Immature natural killer cell (primary cell): ENCODE data around the gene TMEM233. TPM values are rescaled to one million over a fixed set of nuclear protein-coding genes. Genes with fewer than 3 reads are reported as not detected.

Experiments used
- DNase-seq, 3 donors: peaks; one replicate each; pipeline ENCODE4 v3.0.0; 2022; ENCODE audit warnings: mixed read lengths in 1 of 3
- H3K27ac Mint-ChIP-seq, 6 donors: one replicate each; pipeline ENCODE4 v1.8.0; 2020; ENCODE audit warnings: mixed read lengths in 6 of 6, mild to moderate bottlenecking in 5 of 6, inconsistent platforms in 4 of 6, moderate library complexity in 3 of 6
- H3K27me3 Mint-ChIP-seq, 3 donors: one replicate each; pipeline ENCODE4 v1.8.0; 2020 to 2021; ENCODE audit warnings: low read depth in 3 of 3, mild to moderate bottlenecking in 3 of 3, mixed read lengths in 3 of 3, moderate library complexity in 3 of 3, inconsistent platforms in 1 of 3
- H3K36me3 Mint-ChIP-seq, 3 donors: one replicate each; pipeline ENCODE4 v1.8.0; 2020; ENCODE audit warnings: mixed read lengths in 3 of 3, inconsistent platforms in 2 of 3, mild to moderate bottlenecking in 2 of 3
- H3K4me1 Mint-ChIP-seq, 2 donors: one replicate each; pipeline ENCODE4 v1.8.0; 2020; ENCODE audit warnings: inconsistent platforms in 2 of 2, mild to moderate bottlenecking in 2 of 2, mixed read lengths in 2 of 2, moderate library complexity in 1 of 2
- H3K4me3 Mint-ChIP-seq, 5 donors: one replicate each; pipeline ENCODE4 v1.8.0; 2020; ENCODE audit warnings: mild to moderate bottlenecking in 5 of 5, mixed read lengths in 5 of 5, inconsistent platforms in 3 of 5, moderate library complexity in 3 of 5
- H3K9me3 Mint-ChIP-seq, 6 donors: one replicate each; pipeline ENCODE4 v1.8.0; 2020; ENCODE audit warnings: mild to moderate bottlenecking in 6 of 6, mixed read lengths in 6 of 6, inconsistent platforms in 4 of 6, moderate library complexity in 3 of 6
- polyA plus RNA-seq, 3 donors: library from polyadenylated mRNA; unstranded; fragments of 300-500 nt; fragmentation: Illumina TruSeq; gene quantifications; one replicate each; pipeline ENCODE4 v1.2.3, GENCODE V29; 2021

TMEM233 gene
- polyA plus RNA-seq, 3 donors from 2014 or later, result not detected

- peak overlapping the region; percentile 47 to 71 (median 62) for H3K4me3 Mint-ChIP-seq
- H3K27ac Mint-ChIP-seq, result peak overlapping the region; percentile 50 to 90 (median 74)
- peaks cover 8 to 28% (median 11%) of the 10 kb centered on the region in 3 donors for H3K36me3 Mint-ChIP-seq
- no peak for DNase-seq
- H3K27me3 Mint-ChIP-seq, result peaks cover 0 to 6% (median 5%) of the 10 kb centered on the region in 3 donors
- H3K4me1 Mint-ChIP-seq, result peaks cover 52 to 83% of the 10 kb centered on the region in 2 donors
- H3K9me3 Mint-ChIP-seq, result no peaks in the 10 kb centered on the region
Measured at GRCh38 chr12:119669744-119670472, 76.3 kb downstream of the TMEM233 start.

DNA sequence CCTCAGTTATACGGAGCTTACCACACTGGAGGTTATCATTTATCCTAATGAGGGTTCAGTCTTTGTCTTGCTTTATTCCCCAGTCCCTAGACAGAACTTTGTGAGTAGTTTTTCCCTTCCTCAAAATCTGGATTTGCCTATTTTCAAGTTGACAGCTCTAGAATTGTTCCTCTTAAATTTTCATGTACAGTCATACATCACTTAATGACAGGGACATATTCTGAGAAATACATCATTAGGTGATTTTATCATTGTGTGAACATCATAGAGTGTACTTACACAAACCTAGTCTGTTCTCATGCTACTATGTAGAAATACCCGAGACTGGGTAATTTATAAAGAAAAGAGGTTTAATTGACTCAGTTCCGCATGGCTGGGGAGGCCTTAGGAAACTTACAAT lies 77.5 kb downstream of the TMEM233 start:
- Mint-ChIP-seq H3K27ac (peak overlapping the region; percentile 32 to 77 (median 69)), H3K4me1 (peaks cover 51 to 73% of the 10 kb centered on the region in 2 donors), H3K9me3 (no peaks in the 10 kb centered on the region), H3K36me3 (peaks cover 8 to 39% (median 18%) of the 10 kb centered on the region in 3 donors), H3K27me3 (peaks cover 0 to 6% (median 5%) of the 10 kb centered on the region in 3 donors), H3K4me3 (peak overlapping the region in 1 of 5 donors; percentile 26)
- no peak for DNase-seq

- H3K36me3 Mint-ChIP-seq, result peaks cover 13 to 49% (median 24%) of the 10 kb centered on the region in 3 donors
- peak overlapping the region in 3 of 6 donors; percentile 10 to 39 (median 29) for H3K27ac Mint-ChIP-seq
- no peak for DNase-seq
- H3K4me3 Mint-ChIP-seq, result no peak overlapping the region
- peaks cover 40 to 62% of the 10 kb centered on the region in 2 donors for H3K4me1 Mint-ChIP-seq
- no peaks in the 10 kb centered on the region for H3K9me3 Mint-ChIP-seq
- H3K27me3 Mint-ChIP-seq, result peaks cover 0 to 6% (median 5%) of the 10 kb centered on the region in 3 donors
Measured at GRCh38 chr12:119672194-119672593, 78.6 kb downstream of the TMEM233 start.

- no peak for DNase-seq
- H3K27ac Mint-ChIP-seq, result peak overlapping the region in 5 of 6 donors; percentile 20 to 74 (median 52)
- H3K9me3 Mint-ChIP-seq, result no peaks in the 10 kb centered on the region
- H3K4me3 Mint-ChIP-seq, result no peak overlapping the region
- H3K36me3 Mint-ChIP-seq, result peaks cover 16 to 58% (median 31%) of the 10 kb centered on the region in 3 donors
- peaks cover 28 to 51% of the 10 kb centered on the region in 2 donors for H3K4me1 Mint-ChIP-seq
- H3K27me3 Mint-ChIP-seq, result no peaks in the 10 kb centered on the region
Measured at GRCh38 chr12:119673634-119674033, 80.1 kb downstream of the TMEM233 start.

DNA sequence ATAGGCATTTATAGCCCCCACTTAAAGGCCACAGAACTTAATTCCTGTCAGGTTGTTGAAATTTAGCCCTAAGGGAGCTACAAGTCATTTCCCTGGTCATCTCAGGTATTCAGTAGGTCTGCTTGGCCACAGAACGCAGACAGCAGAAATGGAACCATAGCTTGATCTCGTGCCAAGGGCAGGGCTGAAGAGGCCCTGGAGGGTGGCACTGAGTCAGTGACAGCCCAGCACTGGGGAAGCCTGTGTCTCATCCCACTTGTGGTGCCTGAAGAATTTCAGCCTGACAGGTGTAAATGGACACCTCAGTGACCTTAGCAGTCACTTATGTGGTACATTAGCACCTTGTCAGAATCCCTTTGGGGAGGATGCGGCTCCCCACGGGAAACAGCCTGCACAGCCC lies 81.0 kb downstream of the TMEM233 start:
- H3K4me1 Mint-ChIP-seq, result peaks cover 24 to 48% of the 10 kb centered on the region in 2 donors
- no peak overlapping the region for H3K4me3 Mint-ChIP-seq
- no peaks in the 10 kb centered on the region for H3K9me3 Mint-ChIP-seq
- no peaks in the 10 kb centered on the region for H3K27me3 Mint-ChIP-seq
- peaks cover 20 to 67% (median 35%) of the 10 kb centered on the region in 3 donors for H3K36me3 Mint-ChIP-seq
- no peak for DNase-seq
- no peak overlapping the region for H3K27ac Mint-ChIP-seq

GRCh38 chr12:119676022-119676421 lies 82.4 kb downstream of the TMEM233 start:
- Mint-ChIP-seq H3K27me3 (no peaks in the 10 kb centered on the region), H3K4me3 (no peak overlapping the region), H3K9me3 (no peaks in the 10 kb centered on the region), H3K27ac (no peak overlapping the region), H3K36me3 (peaks cover 20 to 72% (median 47%) of the 10 kb centered on the region in 3 donors), H3K4me1 (peaks cover 13 to 33% of the 10 kb centered on the region in 2 donors)
- DNase-seq, result no peak

DNA sequence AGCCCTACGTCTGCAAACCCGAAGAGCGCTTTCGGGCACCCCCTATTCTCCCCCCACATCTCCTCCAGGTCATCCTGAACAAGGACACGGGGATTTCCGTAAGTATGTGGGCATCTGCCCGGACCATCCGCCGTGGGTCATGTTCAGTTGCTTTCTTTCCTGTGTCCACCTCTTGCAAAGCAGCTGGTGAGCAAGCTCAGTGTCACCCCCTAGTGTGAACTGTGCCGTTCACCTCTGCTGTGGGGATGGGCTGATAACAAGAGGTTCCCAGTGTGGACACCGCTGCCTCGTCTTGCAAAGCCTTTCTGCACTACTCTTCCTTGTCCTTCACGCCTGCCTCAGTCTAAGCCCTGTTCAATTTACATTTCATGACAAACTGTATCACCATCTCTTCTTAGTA lies 83.0 kb downstream of the TMEM233 start:
- no peaks in the 10 kb centered on the region for H3K27me3 Mint-ChIP-seq
- peaks cover 13 to 28% of the 10 kb centered on the region in 2 donors for H3K4me1 Mint-ChIP-seq
- peaks cover 20 to 66% (median 47%) of the 10 kb centered on the region in 3 donors for H3K36me3 Mint-ChIP-seq
- no peak overlapping the region for H3K27ac Mint-ChIP-seq
- no peaks in the 10 kb centered on the region for H3K9me3 Mint-ChIP-seq
- H3K4me3 Mint-ChIP-seq, result no peak overlapping the region
- no peak for DNase-seq

DNA sequence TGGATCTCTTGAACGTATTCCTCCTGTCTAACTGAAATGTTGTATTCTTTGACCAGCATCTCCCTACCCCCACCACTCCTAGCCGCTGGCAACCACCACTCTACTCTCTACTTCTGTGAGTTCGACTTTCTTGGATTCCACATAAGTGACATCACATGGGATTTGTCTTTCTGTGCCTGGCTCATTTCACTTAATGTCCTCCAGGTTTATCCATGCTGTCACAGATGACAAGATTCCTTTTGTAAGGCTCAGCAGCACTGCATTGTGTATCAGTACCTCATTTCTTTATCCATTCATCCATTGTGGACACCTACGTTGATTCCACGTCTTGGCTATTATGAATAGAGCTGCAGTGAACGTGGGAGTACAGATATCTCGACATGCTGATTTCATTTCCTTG lies 84.9 kb downstream of the TMEM233 start:
- peaks cover 7 to 25% of the 10 kb centered on the region in 2 donors for H3K4me1 Mint-ChIP-seq
- no peaks in the 10 kb centered on the region for H3K27me3 Mint-ChIP-seq
- DNase-seq, result no peak
- H3K4me3 Mint-ChIP-seq, result no peak overlapping the region
- no peak overlapping the region for H3K27ac Mint-ChIP-seq
- no peaks in the 10 kb centered on the region for H3K9me3 Mint-ChIP-seq
- peaks cover 11 to 56% (median 42%) of the 10 kb centered on the region in 3 donors for H3K36me3 Mint-ChIP-seq

- peaks cover 16 to 49% (median 39%) of the 10 kb centered on the region in 3 donors for H3K36me3 Mint-ChIP-seq
- H3K4me3 Mint-ChIP-seq, result no peak overlapping the region
- no peaks in the 10 kb centered on the region for H3K27me3 Mint-ChIP-seq
- H3K9me3 Mint-ChIP-seq, result no peaks in the 10 kb centered on the region
- no peak for DNase-seq
- peaks cover 3 to 18% of the 10 kb centered on the region in 2 donors for H3K4me1 Mint-ChIP-seq
- H3K27ac Mint-ChIP-seq, result peak overlapping the region in 1 of 6 donors; percentile 37
Measured at GRCh38 chr12:119679081-119679480, 85.5 kb downstream of the TMEM233 start.

GRCh38 chr12:119679490-119679889 lies 85.9 kb downstream of the TMEM233 start:
- Mint-ChIP-seq H3K27me3 (no peaks in the 10 kb centered on the region), H3K27ac (peak overlapping the region in 1 of 6 donors; percentile 37)

GRCh38 chr12:119681111-119681510 lies 87.5 kb downstream of the TMEM233 start:
- Mint-ChIP-seq H3K36me3 (peaks cover 18 to 36% (median 29%) of the 10 kb centered on the region in 3 donors), H3K27me3 (no peaks in the 10 kb centered on the region)

More at GRCh38 chr12:119679490-119679889, 85.9 kb downstream of the TMEM233 start:
- DNase-seq, result no peak
- no peaks in the 10 kb centered on the region for H3K9me3 Mint-ChIP-seq
- peaks cover 2 to 16% of the 10 kb centered on the region in 2 donors for H3K4me1 Mint-ChIP-seq
- H3K4me3 Mint-ChIP-seq, result no peak overlapping the region
- H3K36me3 Mint-ChIP-seq, result peaks cover 16 to 48% (median 36%) of the 10 kb centered on the region in 3 donors

DNA sequence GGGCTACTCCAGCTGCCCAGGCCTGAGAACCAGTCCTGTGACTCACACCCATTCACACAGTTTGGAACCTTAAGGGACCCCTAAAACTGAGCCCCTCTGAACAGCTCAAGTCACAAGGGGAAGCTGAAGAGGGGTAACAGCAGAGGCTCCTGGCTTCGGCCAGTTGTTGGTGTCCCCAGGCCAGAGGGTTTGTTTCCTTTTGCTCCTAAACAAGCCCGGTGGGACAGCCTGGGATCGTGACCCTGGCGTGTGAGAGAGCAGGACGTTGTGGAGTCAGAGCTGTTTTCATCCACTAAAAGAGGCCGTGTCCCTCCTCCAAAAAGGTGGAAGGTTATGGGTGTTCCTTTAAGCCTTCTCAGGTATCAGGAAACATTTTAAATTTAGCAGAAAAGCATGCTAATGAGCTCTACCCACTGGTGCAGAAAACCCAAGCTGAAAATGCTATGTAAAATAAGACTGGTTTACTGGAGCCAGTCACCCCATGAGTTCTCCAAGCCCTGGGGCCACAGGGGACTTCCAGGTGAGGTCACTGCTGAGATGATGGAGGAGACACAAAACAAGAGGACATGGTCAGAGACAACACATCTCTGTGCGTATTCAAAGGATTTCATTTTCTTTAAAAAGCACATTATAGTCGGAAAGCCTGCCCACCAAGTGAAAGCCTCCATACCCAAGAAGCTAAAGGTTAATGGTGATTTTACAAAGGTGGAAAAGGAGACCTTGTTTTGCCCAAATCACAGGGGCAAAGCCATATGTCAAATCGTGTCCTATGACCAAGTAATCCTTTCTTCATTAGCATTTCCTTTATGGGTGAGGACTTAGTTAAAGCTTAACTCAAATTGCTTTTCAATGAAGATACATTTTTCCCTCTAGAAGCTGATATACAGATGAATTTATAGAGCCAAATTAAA lies 88.4 kb downstream of the TMEM233 start:
- H3K36me3 Mint-ChIP-seq, result peaks cover 16 to 27% (median 23%) of the 10 kb centered on the region in 3 donors
- H3K27me3 Mint-ChIP-seq, result no peaks in the 10 kb centered on the region
- H3K27ac Mint-ChIP-seq, result peak overlapping the region in 5 of 6 donors; percentile 35 to 85 (median 70)
- H3K4me3 Mint-ChIP-seq, result no peak overlapping the region
- no peak for DNase-seq
- no peaks in the 10 kb centered on the region for H3K9me3 Mint-ChIP-seq
- peaks cover 2 to 16% of the 10 kb centered on the region in 2 donors for H3K4me1 Mint-ChIP-seq

More at GRCh38 chr12:119681111-119681510, 87.5 kb downstream of the TMEM233 start:
- H3K4me3 Mint-ChIP-seq, result no peak overlapping the region
- H3K4me1 Mint-ChIP-seq, result peaks cover 2 to 16% of the 10 kb centered on the region in 2 donors
- no peak overlapping the region for H3K27ac Mint-ChIP-seq
- no peak for DNase-seq
- H3K9me3 Mint-ChIP-seq, result no peaks in the 10 kb centered on the region

DNA sequence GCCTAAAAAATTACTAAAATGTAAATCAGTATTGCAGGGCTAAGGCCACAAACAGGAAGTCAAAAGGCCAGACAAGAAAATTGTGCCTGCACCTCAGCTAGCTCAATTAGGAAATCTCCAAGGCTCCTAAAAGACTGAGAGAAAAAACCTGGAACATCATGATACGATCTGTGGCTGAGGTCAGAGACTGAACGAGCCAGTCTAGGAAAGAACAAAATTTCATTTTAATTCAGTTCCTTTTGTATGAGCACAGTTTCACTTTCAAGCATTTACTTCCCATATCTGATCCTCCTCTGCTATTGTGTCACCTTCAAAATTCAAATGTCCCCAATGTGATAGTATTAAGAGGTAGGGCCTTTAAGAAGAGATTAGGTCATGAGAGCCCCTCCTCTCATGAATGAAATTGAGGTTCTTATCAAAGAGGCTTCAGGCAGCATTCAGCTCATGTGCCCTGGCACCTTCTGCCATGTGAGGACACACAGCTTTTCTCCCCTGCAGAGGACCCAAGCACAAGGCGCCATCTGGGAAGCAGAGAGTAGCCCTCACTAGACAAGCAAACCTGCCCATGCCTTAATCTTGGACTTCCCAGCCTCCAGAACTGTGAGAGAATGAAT lies 89.2 kb downstream of the TMEM233 start:
- Mint-ChIP-seq H3K4me3 (no peak overlapping the region), H3K27ac (peak overlapping the region; percentile 35 to 85 (median 69)), H3K27me3 (no peaks in the 10 kb centered on the region), H3K36me3 (peaks cover 15 to 26% (median 23%) of the 10 kb centered on the region in 3 donors), H3K9me3 (no peaks in the 10 kb centered on the region), H3K4me1 (peaks cover 2 to 16% of the 10 kb centered on the region in 2 donors)
- DNase-seq, result no peak
